Fibroblast of villous mesenchyme (primary cell): ENCODE measurements around the gene CYP3A4. TPM values are rescaled to one million over a fixed set of nuclear protein-coding genes. Genes with fewer than 3 reads are reported as not detected.

Source experiments
- DNase-seq: peaks from one replicate; pipeline ENCODE4 v3.0.0-alpha.2; 2010; ENCODE audit warnings: low read depth
- H3K4me3 ChIP-seq: 2 replicates; pipeline ENCODE4 v1.5.1; 2011; ENCODE audit warnings: low read depth, mild to moderate bottlenecking, low read length
- total RNA-seq: library from RNA; depleted of rRNA; stranded (reverse); fragments of >200 nt; gene quantifications from 2 replicates; pipeline ENCODE4 v1.2.3, GENCODE V29; 2012
- TF ChIP-seq, protein P1 (sequence below): IDR thresholded peaks from 2 replicates; pipeline ENCODE4 v1.5.1; 2012; ENCODE audit warnings: low read depth, mild to moderate bottlenecking, low read length; ENCODE audit not compliant: insufficient read depth

CYP3A4 gene
- total RNA-seq: not detected in 2 replicates

DNA sequence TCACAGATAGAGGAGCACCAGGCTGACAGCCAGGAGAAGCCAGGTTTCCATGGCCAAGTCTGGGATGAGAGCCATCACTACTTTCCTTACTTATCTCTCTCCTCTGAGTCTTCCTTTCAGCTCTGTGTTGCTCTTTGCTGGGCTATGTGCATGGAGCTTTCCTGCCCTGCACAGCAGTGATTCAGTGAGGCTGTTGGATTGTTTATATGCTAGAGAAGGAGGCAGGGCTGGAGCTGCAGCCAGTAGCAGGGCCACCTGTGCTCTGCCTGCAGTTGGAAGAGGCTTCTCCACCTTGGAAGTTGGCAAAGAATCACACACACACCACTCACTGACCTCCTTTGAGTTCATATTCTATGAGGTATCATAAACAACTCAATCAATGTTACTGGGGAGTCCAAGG lies at the start of gene CYP3A4:
Gene CYP3A4 (minus strand): TSS at position 178 of the 400 bp plus-strand sequence. CDS start 103 bp downstream, at position 75.
- no peak within 1 kb of the TSS for H3K4me3 ChIP-seq
- TF ChIP-seq, protein P1, sequence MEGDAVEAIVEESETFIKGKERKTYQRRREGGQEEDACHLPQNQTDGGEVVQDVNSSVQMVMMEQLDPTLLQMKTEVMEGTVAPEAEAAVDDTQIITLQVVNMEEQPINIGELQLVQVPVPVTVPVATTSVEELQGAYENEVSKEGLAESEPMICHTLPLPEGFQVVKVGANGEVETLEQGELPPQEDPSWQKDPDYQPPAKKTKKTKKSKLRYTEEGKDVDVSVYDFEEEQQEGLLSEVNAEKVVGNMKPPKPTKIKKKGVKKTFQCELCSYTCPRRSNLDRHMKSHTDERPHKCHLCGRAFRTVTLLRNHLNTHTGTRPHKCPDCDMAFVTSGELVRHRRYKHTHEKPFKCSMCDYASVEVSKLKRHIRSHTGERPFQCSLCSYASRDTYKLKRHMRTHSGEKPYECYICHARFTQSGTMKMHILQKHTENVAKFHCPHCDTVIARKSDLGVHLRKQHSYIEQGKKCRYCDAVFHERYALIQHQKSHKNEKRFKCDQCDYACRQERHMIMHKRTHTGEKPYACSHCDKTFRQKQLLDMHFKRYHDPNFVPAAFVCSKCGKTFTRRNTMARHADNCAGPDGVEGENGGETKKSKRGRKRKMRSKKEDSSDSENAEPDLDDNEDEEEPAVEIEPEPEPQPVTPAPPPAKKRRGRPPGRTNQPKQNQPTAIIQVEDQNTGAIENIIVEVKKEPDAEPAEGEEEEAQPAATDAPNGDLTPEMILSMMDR: no peak
- no peak for DNase-seq

DNA sequence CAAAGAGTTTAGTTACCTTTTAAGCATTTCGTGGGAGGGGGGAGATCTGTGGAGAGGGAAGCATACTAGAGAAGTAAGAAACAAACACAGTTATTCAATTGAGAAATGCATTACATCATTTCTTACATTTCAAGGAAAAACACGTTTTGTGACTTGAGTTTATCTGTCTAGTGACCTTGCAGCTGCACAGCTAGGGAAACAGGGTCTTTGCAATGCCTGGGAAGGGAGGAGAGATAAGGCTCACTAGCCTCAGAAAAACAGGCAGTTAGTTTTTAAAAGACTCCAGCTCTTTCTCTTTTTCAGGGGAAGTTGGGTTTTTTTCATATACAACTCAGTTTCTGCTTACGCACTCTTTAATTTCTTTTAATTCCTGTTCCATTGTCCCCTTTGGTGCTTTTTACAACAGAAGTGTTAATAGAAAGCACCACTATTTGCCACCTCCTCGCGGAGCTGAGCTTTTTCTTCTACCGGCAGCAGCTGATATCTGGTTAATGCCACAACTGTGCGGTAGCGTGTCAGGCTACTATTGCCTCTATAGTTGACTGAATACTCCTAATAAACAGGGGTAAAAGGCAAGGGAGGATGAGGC lies 49.4 kb upstream of the CYP3A4 start:
- no peak overlapping the region for H3K4me3 ChIP-seq
- TF ChIP-seq, protein P1: no peak
- no peak for DNase-seq

DNA sequence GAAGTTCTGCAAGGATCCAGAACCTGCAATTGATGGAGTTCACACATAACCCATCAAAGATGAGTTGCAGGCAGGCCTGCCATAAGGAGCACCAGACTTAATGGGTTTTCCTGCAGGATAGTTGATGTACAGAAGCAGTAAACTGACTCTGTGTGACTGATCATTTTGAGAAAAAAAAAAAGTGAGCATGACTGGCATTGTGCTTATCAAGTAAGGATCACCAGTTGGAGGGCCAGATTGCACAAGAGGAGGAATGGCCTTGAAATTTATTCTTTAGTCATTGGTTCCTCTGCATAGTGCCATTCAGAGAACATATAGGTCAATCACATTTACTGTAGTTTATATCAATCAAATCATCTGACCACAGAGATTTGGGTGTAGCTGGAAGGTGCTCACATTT lies 47.6 kb upstream of the CYP3A4 start:
- TF ChIP-seq, protein P1: no peak
- H3K4me3 ChIP-seq: no peak overlapping the region
- no peak for DNase-seq

DNA sequence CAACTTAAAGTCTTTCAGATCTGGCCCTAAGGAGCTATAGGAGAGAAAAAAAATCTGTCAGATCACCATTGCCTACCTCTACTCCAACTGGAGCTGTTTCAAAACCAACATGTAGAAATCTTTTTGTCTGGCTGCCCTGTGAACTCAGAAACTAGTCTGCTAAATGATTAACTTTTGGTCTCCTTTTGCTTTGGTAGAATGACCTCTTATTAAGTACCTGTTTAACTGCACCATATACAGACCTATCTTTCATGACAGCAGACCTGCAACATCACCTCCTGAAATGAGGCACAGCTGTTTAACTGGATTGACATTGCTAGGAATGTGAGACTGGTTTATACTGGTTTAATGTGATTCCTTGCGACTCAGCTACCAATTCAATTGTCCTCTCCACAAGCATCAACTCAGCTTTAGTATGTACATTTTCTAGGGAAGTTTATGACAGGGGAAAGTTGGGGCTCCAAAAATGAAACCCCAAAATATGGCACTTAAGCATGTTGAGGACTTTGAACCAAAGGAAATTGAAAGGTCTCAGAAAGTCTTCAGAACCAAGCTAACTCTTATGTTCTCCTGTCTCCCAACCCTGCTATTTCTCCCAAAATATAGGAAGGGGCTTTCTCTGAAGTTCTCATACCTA lies 45.7 kb upstream of the CYP3A4 start:
- no peak overlapping the region for H3K4me3 ChIP-seq
- TF ChIP-seq, protein P1: no peak
- DNase-seq: no peak

DNA sequence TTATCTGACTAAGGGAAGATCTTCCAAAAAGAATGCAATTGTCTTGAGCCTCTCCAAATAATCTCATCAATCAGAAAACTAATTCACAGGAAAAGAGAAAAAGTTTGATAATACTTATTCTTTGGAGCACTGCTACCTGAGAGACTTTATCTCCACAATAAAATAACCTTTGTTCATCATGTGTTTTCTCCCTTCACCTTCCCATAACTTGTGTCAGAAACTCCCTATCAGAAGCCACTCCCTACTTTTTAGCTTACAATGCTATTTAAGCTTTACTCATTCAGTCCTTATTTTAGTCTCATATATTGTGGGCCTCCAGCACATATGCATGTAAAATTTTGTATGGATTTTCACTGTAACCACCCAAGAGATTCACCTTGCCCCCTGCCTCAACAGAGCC lies 44.8 kb upstream of the CYP3A4 start:
- TF ChIP-seq, protein P1: no peak
- DNase-seq: no peak
- no peak overlapping the region for H3K4me3 ChIP-seq

DNA sequence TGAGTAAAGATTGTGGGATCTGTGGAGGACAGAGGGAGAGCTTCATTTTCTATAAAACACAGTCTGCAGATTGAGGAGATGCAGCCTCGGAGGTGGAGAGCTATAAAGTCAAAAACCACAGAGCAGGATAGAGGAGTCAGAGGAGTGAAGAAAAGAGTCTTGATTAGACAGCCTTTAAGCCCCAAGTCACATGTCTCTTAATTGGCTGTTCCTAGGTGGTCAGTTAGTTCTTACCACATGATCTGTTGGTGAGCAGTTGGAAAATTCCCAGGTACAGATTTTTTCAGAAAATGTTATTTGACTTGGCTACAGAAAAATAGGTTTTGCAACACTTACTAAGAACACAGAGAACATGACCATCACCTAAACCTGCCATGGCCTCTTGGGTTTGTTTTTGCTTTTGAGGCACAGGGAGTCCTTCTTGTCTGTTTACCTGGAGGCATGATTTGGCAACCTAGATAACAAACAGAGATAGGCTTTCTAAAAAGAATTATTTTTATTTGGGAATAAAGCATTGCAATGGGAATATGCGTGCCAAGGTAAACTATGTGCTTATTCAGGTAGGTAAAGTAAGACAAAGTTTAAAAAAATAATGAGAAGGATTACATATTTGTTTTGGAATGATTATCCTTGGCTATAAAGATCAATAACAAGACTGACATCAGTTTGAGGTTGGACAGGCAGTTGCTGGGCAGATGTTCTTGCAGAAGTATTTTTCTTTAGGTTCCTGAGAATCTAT lies 43.2 kb upstream of the CYP3A4 start:
- DNase-seq: no peak
- TF ChIP-seq, protein P1: no peak
- H3K4me3 ChIP-seq: no peak overlapping the region
